Keratinocyte (primary cell): ENCODE data around the gene TNFAIP8L3.

Experiments used
- CTCF ChIP-seq, 3 experiments: IDR thresholded peaks in 1 of 3; conservative IDR thresholded peaks in 1 of 3; optimal IDR thresholded peaks in 1 of 3; 2 replicates in 2 of 3; 3 replicates in 1 of 3; pipeline versions ENCODE3 to v1.5.1; 2011; ENCODE audit warnings: low read length in 3 of 3, mild to moderate bottlenecking in 3 of 3, moderate library complexity in 2 of 3, control low read depth in 1 of 3, inconsistent platforms in 1 of 3; ENCODE audit not compliant: insufficient read depth in 2 of 3; ENCODE audit errors: extremely low read depth in 1 of 3
- EZH2 ChIP-seq: IDR thresholded peaks from one replicate; pipeline ENCODE4 v1.6.1; 2012; ENCODE audit warnings: inconsistent platforms, mild to moderate bottlenecking, low read length, moderate library complexity

DNA sequence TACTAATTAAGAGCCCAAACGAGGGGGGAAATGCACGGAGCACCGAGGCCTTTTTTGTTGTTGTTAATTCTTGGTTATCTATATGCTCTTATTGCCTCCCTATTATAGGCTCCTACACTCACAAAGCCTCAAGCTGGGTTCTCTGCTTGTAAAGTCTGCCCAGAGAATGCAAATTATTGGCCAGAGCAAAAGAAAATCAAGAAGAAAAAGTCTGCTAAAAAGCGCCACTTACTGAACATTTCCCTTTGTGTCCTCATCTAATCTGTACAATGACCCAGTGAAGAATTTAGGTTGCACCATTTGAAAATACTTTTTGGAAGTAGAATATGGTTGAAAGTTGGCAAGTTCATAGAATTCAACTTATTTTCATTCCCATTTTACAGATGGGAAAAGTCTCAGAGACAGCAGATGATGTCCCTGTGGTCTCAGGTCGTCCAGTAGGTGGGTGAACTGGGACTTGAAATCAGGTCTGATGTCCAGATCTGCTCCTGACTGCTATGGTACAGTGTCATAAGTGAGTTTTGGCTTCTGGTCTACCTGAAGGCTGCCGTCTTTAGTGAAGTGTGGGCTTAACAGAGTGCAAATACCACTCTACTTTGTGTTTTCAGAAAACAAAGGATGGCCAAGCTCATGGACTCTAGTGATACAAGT lies 1.1 kb upstream of the TNFAIP8L3 start:
- TF ChIP-seq CTCF (optimal IDR thresholded peaks at IDR 0.05 in 1 of 3, IDR thresholded peaks at IDR 0.05 in 1 of 3, conservative IDR thresholded peaks at IDR 0.05 in 1 of 3; ENCODE audit: extremely low read depth in 1 of 3, insufficient read depth in 2 of 3, low read length in 3 of 3) (no peak), EZH2 (no peak)
